GM12892 (cell line): ENCODE data around the gene RAMP3.

Source experiments
- POLR2A ChIP-seq: IDR thresholded peaks from 2 replicates; pipeline ENCODE4 v1.6.1; 2011; ENCODE audit warnings: low read depth, low read length, control low read depth
- POLR2AphosphoS5 ChIP-seq: IDR thresholded peaks from 2 replicates; pipeline ENCODE4 v1.6.1; 2011; ENCODE audit warnings: low read depth, low read length, control low read depth
- TAF1 ChIP-seq: IDR thresholded peaks from 2 replicates; pipeline ENCODE4 v1.6.1; 2011; ENCODE audit warnings: low read depth, mild to moderate bottlenecking, control low read depth, low read length, borderline replicate concordance

- no peak for TF ChIP-seq POLR2A
- TF ChIP-seq TAF1 = no peak
- TF ChIP-seq POLR2AphosphoS5 = no peak
These were observed 67.2 kb downstream of the RAMP3 start for GRCh38 chr7:45224832-45225231.
